NCI-H2227 treated with DMSO at 0.1 percent for 48 hours (cell line): ENCODE measurements around the gene CSAD.
A peak's percentile ranks its signal among the peaks of the same experiment; 100 is the strongest.

Experiments used
- DNase-seq: peaks from one replicate; lab custom pipeline; 2025; lab: John Stamatoyannopoulos, UW

The CSAD gene

GRCh38 chr12:53199700-53200099, 19.0 kb upstream of the CSAD start:
- no peak for DNase-seq

- no peak for DNase-seq
These were observed 17.9 kb upstream of the CSAD start for GRCh38 chr12:53198486-53199110.

GRCh38 chr12:53197011-53197640, 16.4 kb upstream of the CSAD start:
- no peak for DNase-seq

- no peak for DNase-seq
These were observed 15.8 kb upstream of the CSAD start for GRCh38 chr12:53196486-53196885.

GRCh38 chr12:53195516-53196420, 15.0 kb upstream of the CSAD start:
- DNase-seq: no peak

- DNase-seq: no peak
These were observed 14.2 kb upstream of the CSAD start for GRCh38 chr12:53194973-53195372.

GRCh38 chr12:53193985-53194716, 13.4 kb upstream of the CSAD start:
- no peak for DNase-seq

- no peak for DNase-seq
These were observed 12.3 kb upstream of the CSAD start for GRCh38 chr12:53193040-53193439.

- no peak for DNase-seq
These were observed 11.9 kb upstream of the CSAD start for GRCh38 chr12:53192531-53193021.

- DNase-seq: no peak
These were observed 11.3 kb upstream of the CSAD start for GRCh38 chr12:53191885-53192530.

GRCh38 chr12:53191096-53191884, 10.6 kb upstream of the CSAD start:
- DNase-seq: no peak

GRCh38 chr12:53190108-53190729, 9.5 kb upstream of the CSAD start:
- peak; percentile 21 for DNase-seq

GRCh38 chr12:53187145-53187899, 6.6 kb upstream of the CSAD start:
- no peak for DNase-seq

- DNase-seq: no peak
These were observed 6.0 kb upstream of the CSAD start for GRCh38 chr12:53186745-53187144.

GRCh38 chr12:53185582-53186153, 4.9 kb upstream of the CSAD start:
- DNase-seq: no peak

GRCh38 chr12:53184828-53185227, 4.1 kb upstream of the CSAD start:
- DNase-seq: no peak

- DNase-seq: no peak
These were observed 2.2 kb upstream of the CSAD start for GRCh38 chr12:53182903-53183302.

GRCh38 chr12:53181935-53182334, 1.2 kb upstream of the CSAD start:
- DNase-seq: no peak
